GM12878 (cell line): ENCODE results near the gene GABRB1. TPM values are rescaled to one million over a fixed set of nuclear protein-coding genes. Genes with fewer than 3 reads are reported as not detected.

Source experiments
- ATAC-seq: fragments of 200-7000 bp; cut with Tn5 transposase; 3 replicates; pipeline ENCODE4 v1.9.1; 2020; ENCODE audit warnings: mild to moderate bottlenecking, moderate library complexity
- BruUV-seq: library from RNA; stranded (reverse); fragments of 400-500 nt; replicated peaks from 2 replicates; lab custom pipeline; 2021; lab: Mats Ljungman, UMichigan
- CTCF ChIA-PET: fragments of 300-600 bp; sonication (Branson Sonifier 250); formaldehyde crosslinking; extraction: SDS; loops from one replicate; lab custom pipeline; 2021; ENCODE audit warnings: inconsistent platforms; lab: Yijun Ruan, JAX
- POLR2A ChIA-PET: fragments of 350-600 bp; formaldehyde crosslinking; extraction: SDS; loops from one replicate; lab custom pipeline; 2021; ENCODE audit warnings: inconsistent platforms; lab: Charles Lee
- RAD21 ChIA-PET: fragments of 300-600 bp; sonication (Branson Sonifier 250); formaldehyde crosslinking; loops from one replicate; lab custom pipeline; 2023; ENCODE audit warnings: antibody characterized with exemption; ENCODE audit not compliant: unreplicated experiment; lab: Charles Lee
- SMC1A ChIA-PET: fragments of 300-600 bp; sonication (Branson Sonifier 250); formaldehyde crosslinking; loops from one replicate; lab custom pipeline; 2023; ENCODE audit not compliant: unreplicated experiment, uncharacterized antibody; lab: Charles Lee
- DNase-seq: peaks from one replicate; pipeline ENCODE4 v3.0.0-alpha.2; 2011; ENCODE audit warnings: low read depth, low spot score
- FAIRE-seq: peaks from 3 replicates; lab custom pipeline; 2011; peaks lifted over from hg19 to GRCh38; lab: Jason Lieb, UNC
- H2AFZ ChIP-seq: 2 replicates; pipeline ENCODE4 v1.6.0; 2011; ENCODE audit warnings: low read depth, low read length, control low read depth; ENCODE audit not compliant: control insufficient read depth
- H3K27ac ChIP-seq: 2 replicates; pipeline ENCODE4 v1.5.1; 2011; ENCODE audit warnings: control low read depth; ENCODE audit not compliant: control insufficient read depth, insufficient read depth
- H3K27me3 ChIP-seq, 2 experiments: replicated peaks in 1 of 2; 2 replicates each; pipeline versions ENCODE4 v1.6.0 to v1.6.1; 2011; ENCODE audit warnings: low read length in 1 of 2; ENCODE audit not compliant: control insufficient read depth in 2 of 2, insufficient read depth in 2 of 2
- H3K36me3 ChIP-seq, 2 experiments: 2 replicates each; pipeline ENCODE4 v1.5.1; 2011; ENCODE audit warnings: low read length in 1 of 2; ENCODE audit not compliant: control insufficient read depth in 2 of 2, insufficient read depth in 2 of 2
- H3K4me1 ChIP-seq: 2 replicates; pipeline ENCODE4 v1.6.1; 2011; ENCODE audit warnings: mild to moderate bottlenecking, low read length, moderate library complexity, mixed read lengths; ENCODE audit not compliant: control insufficient read depth, insufficient read depth
- H3K4me2 ChIP-seq: 2 replicates; pipeline ENCODE4 v1.6.0; 2011; ENCODE audit warnings: control low read depth; ENCODE audit not compliant: control insufficient read depth, insufficient read depth
- H3K4me3 ChIP-seq: fragments of 200-600 bp; sonication (generic); 2 replicates; pipeline ENCODE4 v1.5.1; 2016
- H3K79me2 ChIP-seq: 2 replicates; pipeline ENCODE4 v1.6.0; 2011; ENCODE audit warnings: low read length; ENCODE audit not compliant: control insufficient read depth, insufficient read depth
- H3K9ac ChIP-seq: 2 replicates; pipeline ENCODE4 v1.8.0; 2011; ENCODE audit warnings: low read length, control low read depth, mixed read lengths; ENCODE audit not compliant: control insufficient read depth, insufficient read depth
- H3K9me3 ChIP-seq: replicated peaks from 3 replicates; pipeline ENCODE4 v1.5.1; 2011; ENCODE audit warnings: mild to moderate bottlenecking, low read length; ENCODE audit not compliant: control insufficient read depth, insufficient read depth
- H4K20me1 ChIP-seq: 2 replicates; pipeline ENCODE4 v1.6.0; 2011; ENCODE audit not compliant: control insufficient read depth, insufficient read depth
- CHD2 ChIP-seq: IDR thresholded peaks from 2 replicates; pipeline ENCODE4 v1.6.1; 2011; ENCODE audit warnings: low read depth, low read length, improper control_type of control experiment, borderline replicate concordance
- CHD4 ChIP-seq: fragments of 200-600 bp; sonication (generic); IDR thresholded peaks from 2 replicates; pipeline ENCODE4 v1.6.1; 2016; ENCODE audit warnings: mild to moderate bottlenecking
- CUX1 ChIP-seq: IDR thresholded peaks from 2 replicates; pipeline ENCODE4 v1.6.1; 2012; ENCODE audit warnings: improper control_type of control experiment, low read depth, low read length; ENCODE audit not compliant: insufficient replicate concordance
- E2F8 ChIP-seq: fragments of 450-650 bp; IDR thresholded peaks from 2 replicates; pipeline ENCODE4 v1.6.1; 2018; ENCODE audit warnings: mild to moderate bottlenecking, low read depth, moderate library complexity; ENCODE audit not compliant: partially characterized antibody
- HDAC2 ChIP-seq: fragments of 200-600 bp; sonication (generic); IDR thresholded peaks from 2 replicates; pipeline ENCODE4 v1.6.1; 2017
- HDAC6 ChIP-seq: fragments of 200-600 bp; sonication (generic); IDR thresholded peaks from one replicate; pipeline ENCODE4 v1.8.0; 2017; ENCODE audit warnings: antibody characterized with exemption; ENCODE audit not compliant: unreplicated experiment
- IRF4 ChIP-seq: IDR thresholded peaks from 2 replicates; pipeline ENCODE4 v1.6.1; 2011; ENCODE audit warnings: low read depth, low read length
- NR2C1 ChIP-seq: fragments of 450-650 bp; IDR thresholded peaks from 2 replicates; pipeline ENCODE4 v1.6.1; 2017; ENCODE audit warnings: antibody characterized with exemption, mild to moderate bottlenecking, moderate library complexity
- POLR2A ChIP-seq: IDR thresholded peaks from 2 replicates; pipeline ENCODE4 v1.6.1; 2011; ENCODE audit warnings: low read depth, mild to moderate bottlenecking, low read length
- RFX5 ChIP-seq: IDR thresholded peaks from 2 replicates; pipeline ENCODE4 v1.6.1; 2011; ENCODE audit warnings: low read depth, low read length, improper control_type of control experiment
- RUNX3 ChIP-seq: IDR thresholded peaks from 2 replicates; pipeline ENCODE4 v1.6.1; 2012; ENCODE audit warnings: low read length, inconsistent platforms
- STAT3 ChIP-seq: IDR thresholded peaks from 2 replicates; pipeline ENCODE4 v1.6.1; 2011; ENCODE audit warnings: low read depth, low read length, improper control_type of control experiment
- WRNIP1 ChIP-seq: IDR thresholded peaks from 2 replicates; pipeline ENCODE4 v1.6.1; 2011; ENCODE audit warnings: low read depth, low read length, improper control_type of control experiment, borderline replicate concordance
- WGBS: methylation state at CpG from one replicate; pipeline ENCODE4 v1.1.6; 2016; ENCODE audit warnings: low lambda C conversion rate; ENCODE audit not compliant: insufficient replicate concordance, insufficient coverage; ENCODE audit errors: missing lambda C conversion rate; 5-methylcytosine and 5-hydroxymethylcytosine counted together
- in situ Hi-C: fragments of 300-500 bp; cut with MboI; formaldehyde crosslinking; loops from 9 replicates; pipeline ENCODE4 v1.14.3; 2018; ENCODE audit warnings: mixed read lengths
- intact Hi-C: fragments of 100-400 bp; cut with micrococcal nuclease; formaldehyde crosslinking; loops from one replicate; pipeline ENCODE4 v1.14.2; 2022; ENCODE audit not compliant: unreplicated experiment
- polyA plus RNA-seq, 11 experiments: library from polyadenylated mRNA; depleted of rRNA in 4 of 11; unstranded in 6 of 11; stranded (reverse) in 5 of 11; fragments of >200 nt; fragmentation: Nextera tagmentation in 4 of 11; fragmentation: Illumina TruSeq in 1 of 11; extraction: Ambion mirVana in 4 of 11; extraction: Trizol in 1 of 11; gene quantifications; 1 replicate in 1 of 11; 2 replicates in 10 of 11; pipeline versions ENCODE4 v1.2.1 to v1.2.3, GENCODE V29; 2011 to 2016; ENCODE audit warnings: inconsistent platforms in 2 of 11, missing spikeins in 2 of 11, low read depth in 1 of 11
- total RNA-seq, 4 experiments: library from RNA; depleted of rRNA in 3 of 4; stranded (reverse); fragments of >200 nt in 3 of 4; fragmentation: Illumina TruSeq in 1 of 4; extraction: Trizol in 1 of 4; gene quantifications; 2 replicates each; pipeline versions ENCODE4 v1.2.1 to v1.2.3, GENCODE V29; 2013 to 2021
- TF ChIP-seq, protein P1 (sequence below): fragments of 450-650 bp; IDR thresholded peaks from 2 replicates; pipeline ENCODE4 v1.6.1; 2017; ENCODE audit warnings: mild to moderate bottlenecking, moderate library complexity

Gene GABRB1
- total and polyA plus RNA-seq, 10 of the 15 experiments (the other 5 are each of a cell fraction or from before 2014, with no cell fraction given): 0.13 to 0.92 TPM; not detected in 8

- in situ Hi-C loops: no loop called here
- no peak for ATAC-seq
- H3K4me3 ChIP-seq: no peak overlapping the region
- no peak for DNase-seq
- WGBS: 36% methylated on average over 2 of the region's 2 CpGs
- no peaks in the 10 kb centered on the region for H4K20me1 ChIP-seq
- CTCF ChIA-PET: no interaction called here
- no peak for FAIRE-seq
- no peaks in the 10 kb centered on the region for H3K4me1 ChIP-seq
- no peak overlapping the region for H2AFZ ChIP-seq
- no peaks in the 10 kb centered on the region for H3K27me3 ChIP-seq
- intact Hi-C loops: no loop called here
- RAD21 ChIA-PET: no interaction called here
- SMC1A ChIA-PET: no interaction called here
- BruUV-seq: no TSS peak
- no peak overlapping the region for H3K4me2 ChIP-seq
- no peak overlapping the region for H3K27ac ChIP-seq
- no peaks in the 10 kb centered on the region for H3K79me2 ChIP-seq
- no peak overlapping the region for H3K9ac ChIP-seq
- POLR2A ChIA-PET: no interaction called here
- no peaks in the 10 kb centered on the region for H3K36me3 ChIP-seq
- no peaks in the 10 kb centered on the region for H3K9me3 ChIP-seq
- TF ChIP-seq CHD2 (no peak), HDAC6 (no peak), CHD4 (no peak), IRF4 (no peak), RFX5 (no peak), HDAC2 (no peak), STAT3 (no peak), POLR2A (no peak), CUX1 (no peak), RUNX3 (no peak), NR2C1 (no peak), WRNIP1 (no peak), E2F8 (no peak)
- TF ChIP-seq, protein P1, sequence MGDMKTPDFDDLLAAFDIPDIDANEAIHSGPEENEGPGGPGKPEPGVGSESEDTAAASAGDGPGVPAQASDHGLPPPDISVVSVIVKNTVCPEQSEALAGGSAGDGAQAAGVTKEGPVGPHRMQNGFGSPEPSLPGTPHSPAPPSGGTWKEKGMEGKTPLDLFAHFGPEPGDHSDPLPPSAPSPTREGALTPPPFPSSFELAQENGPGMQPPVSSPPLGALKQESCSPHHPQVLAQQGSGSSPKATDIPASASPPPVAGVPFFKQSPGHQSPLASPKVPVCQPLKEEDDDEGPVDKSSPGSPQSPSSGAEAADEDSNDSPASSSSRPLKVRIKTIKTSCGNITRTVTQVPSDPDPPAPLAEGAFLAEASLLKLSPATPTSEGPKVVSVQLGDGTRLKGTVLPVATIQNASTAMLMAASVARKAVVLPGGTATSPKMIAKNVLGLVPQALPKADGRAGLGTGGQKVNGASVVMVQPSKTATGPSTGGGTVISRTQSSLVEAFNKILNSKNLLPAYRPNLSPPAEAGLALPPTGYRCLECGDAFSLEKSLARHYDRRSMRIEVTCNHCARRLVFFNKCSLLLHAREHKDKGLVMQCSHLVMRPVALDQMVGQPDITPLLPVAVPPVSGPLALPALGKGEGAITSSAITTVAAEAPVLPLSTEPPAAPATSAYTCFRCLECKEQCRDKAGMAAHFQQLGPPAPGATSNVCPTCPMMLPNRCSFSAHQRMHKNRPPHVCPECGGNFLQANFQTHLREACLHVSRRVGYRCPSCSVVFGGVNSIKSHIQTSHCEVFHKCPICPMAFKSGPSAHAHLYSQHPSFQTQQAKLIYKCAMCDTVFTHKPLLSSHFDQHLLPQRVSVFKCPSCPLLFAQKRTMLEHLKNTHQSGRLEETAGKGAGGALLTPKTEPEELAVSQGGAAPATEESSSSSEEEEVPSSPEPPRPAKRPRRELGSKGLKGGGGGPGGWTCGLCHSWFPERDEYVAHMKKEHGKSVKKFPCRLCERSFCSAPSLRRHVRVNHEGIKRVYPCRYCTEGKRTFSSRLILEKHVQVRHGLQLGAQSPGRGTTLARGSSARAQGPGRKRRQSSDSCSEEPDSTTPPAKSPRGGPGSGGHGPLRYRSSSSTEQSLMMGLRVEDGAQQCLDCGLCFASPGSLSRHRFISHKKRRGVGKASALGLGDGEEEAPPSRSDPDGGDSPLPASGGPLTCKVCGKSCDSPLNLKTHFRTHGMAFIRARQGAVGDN: no peak
Observed at GRCh38 chr4:47312170-47312569, 280.8 kb downstream of the GABRB1 start.
